Measurements from ENCODE around the gene SIT1.

Gene SIT1

GRCh38 chr9:35604578-35605350 is 46.0 kb downstream of the SIT1 start, which contains the start of gene TESK1:
Gene TESK1, plus strand, starts transcription at chr9:35605262. Its CDS starts 358 bp downstream, at chr9:35605620.
- peak; percentile 91 for DNase-seq

- peak; percentile 99 for DNase-seq
Measured at GRCh38 chr9:35603986-35604577, 46.6 kb downstream of the SIT1 start.

- peak; percentile 46 for DNase-seq
Measured at GRCh38 chr9:35603506-35603985, 47.2 kb downstream of the SIT1 start.

- no peak for DNase-seq
Measured at GRCh38 chr9:35599763-35600604, 50.7 kb downstream of the SIT1 start.

Data from CD4-positive, alpha-beta T cell treated with Interleukin-17A for 4 hours (primary cell).